ENCODE data around the gene AP1B1.
"Not testable (repeated sequence)": the region's sequence is repeated elsewhere in the genome, so short reads cannot be mapped to it uniquely, and the experiment has no call there.

The AP1B1 gene

DNA sequence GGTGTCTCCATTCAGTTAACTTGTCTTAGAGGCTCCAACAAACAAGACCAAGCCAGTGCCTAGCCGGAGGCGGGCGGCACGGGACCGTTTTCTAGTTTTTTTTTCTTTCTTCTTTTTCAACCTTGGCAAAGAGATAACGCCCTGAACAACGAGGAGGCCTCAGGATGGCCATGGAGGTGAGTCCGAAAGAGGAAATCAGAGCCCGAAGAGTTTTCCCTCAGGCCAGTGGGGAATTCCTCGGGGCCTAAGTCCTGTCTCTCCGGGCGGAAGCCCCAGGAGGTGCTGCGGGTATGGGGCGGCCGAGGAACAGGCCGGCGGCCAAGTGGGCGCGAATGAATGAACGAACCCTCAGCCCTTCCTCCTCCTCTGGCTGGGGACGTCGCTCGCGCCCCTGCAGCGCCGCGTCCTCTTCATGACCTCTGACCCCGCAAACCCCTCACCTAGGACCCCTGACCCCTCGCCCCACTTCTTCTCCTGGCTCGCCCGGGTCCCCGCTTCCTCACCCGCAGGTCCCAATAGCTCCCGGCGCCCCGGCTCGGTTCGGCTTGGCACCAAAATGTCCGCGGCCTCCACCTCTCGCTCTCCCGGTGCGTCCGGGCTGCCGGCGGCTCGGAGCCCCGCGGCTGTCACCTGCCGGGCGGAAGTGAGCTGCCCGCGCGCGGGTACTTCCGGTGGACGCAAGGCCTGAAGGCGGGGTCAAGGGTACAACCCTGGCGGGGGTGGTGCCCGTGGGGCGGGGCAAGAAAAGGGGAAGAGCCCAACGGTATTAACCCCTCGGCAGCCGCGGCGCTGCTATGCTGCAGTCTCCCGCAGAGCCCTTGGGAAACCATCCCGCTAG, at the start of gene AP1B1:
Gene AP1B1 (minus strand): TSS at position 650 of the 838 bp plus-strand sequence. CDS start 21,327 bp downstream, outside the sequence.
- peak; percentile 91 for DNase-seq

DNA sequence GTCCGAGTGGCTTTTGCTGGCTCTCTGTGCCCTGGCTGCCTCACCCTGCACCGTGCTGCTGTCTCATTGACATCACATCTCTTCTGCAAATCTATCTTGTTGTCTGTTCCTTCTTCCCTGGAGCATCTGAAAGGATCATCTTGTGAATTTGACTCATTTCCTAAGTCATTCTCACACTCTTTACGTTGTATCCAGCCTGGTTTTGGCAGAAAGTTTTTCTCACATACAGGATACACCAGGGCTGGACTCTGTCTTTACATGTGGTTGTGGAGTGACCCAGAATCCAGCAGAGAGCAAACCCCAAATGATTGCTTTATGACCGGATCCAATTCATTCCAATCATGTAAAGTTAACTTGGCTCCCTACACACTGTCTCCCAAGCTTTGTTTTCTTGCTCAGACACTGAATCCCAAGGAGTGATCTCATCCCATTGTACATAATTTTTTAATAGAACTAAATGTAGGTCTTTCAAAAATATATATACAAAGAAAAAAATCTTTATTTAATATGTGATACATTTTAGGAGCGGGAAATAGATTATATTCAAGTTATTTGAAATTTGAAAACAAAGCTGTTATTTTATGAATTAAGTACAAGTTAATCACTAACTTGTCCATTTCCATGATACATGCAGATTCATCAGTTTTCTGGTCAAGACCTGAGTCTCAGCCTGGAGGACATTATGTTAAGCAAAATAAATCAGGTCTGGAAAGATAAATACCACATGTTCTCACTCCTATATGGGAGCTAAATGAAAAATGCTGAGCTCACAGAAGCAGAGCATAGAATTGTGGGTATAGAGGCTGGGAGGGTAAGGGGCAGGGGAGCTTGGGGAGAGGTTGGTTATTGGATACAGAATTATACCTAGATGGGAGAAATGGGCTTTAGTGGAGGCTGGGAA, 47.1 kb upstream of the AP1B1 start:
- no peak for DNase-seq

DNA sequence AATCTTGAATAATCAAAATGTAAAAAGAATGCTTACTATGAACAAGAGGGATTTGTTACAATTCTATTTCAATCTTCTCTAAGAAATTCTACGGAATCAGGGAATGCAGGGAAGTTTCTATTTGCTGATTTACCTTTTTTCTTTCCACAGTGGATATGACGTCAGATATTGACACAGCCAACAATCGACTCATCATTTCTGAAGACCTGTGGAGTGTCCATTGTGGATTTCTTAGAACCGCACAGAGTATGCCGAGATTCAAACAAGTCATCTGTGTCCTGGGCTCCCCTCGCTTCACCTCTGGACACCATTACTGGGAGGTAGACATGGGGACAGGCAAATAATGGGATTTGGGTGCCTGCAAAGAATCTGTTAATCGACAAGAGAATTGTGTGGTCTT, 45.9 kb upstream of the AP1B1 start:
- no peak for DNase-seq

DNA sequence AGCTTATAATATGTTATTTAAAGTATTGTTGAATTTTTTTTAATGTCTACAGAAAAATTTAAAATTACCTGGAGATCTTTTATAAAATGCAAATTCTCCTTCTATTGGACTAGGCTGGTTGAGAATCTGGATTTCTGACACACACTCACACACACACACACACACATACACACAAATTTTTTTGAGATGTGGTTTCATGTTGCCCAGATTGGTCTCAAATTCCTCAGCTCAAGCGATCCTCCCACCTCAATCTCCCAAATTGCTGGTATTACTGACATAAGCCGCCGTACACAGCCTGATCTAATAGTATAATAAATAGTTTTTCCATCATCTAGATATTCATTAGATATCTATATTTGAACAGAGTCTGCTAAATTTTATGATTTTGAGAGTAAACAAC, 45.5 kb upstream of the AP1B1 start:
- DNase-seq: no peak

DNA sequence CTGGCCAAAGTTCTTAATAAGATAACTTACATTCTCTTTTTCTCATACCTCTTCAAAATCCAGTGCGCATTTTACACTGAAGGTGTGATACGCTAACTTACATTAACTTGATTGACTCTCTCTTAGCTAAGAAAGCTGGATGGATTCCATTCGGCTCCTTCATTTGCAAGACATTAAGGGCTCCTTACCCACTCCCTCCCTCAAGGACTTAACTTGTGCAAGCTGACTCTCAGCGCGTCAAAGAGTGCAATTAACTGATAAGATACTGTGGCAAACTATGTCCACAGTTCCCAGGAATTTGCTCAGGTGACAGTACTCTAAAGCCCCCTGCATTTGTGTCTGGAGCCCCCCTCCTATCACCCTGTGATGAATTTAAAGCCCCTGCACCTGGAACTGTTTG, 43.6 kb upstream of the AP1B1 start:
- DNase-seq: no peak

- no peak for DNase-seq
Measured at GRCh38 chr22:29427176-29427760, 38.9 kb upstream of the AP1B1 start.

GRCh38 chr22:29426476-29426875, 38.1 kb upstream of the AP1B1 start:
- no peak for DNase-seq

DNA sequence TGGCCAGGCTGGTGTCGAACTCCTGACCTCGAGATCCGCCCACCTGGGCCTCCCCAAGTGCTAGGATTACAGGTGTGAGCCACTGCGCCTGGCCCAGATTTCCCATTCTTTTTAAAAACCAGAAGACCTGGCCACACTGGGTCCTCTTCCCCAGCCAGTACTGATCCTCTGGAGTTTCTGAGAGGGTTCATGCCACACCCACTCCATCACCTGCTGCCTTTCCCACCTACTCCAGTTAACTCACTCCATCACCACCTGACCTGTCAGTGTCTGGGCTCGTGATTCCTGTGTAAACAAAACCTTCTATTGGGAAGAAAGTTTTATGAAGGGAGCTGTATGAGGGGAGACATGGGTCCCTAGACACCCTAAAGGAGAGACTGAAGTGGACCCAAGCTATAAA, 30.3 kb upstream of the AP1B1 start:
- DNase-seq: not testable (repeated sequence)

- peak; percentile 47 for DNase-seq
Measured at GRCh38 chr22:29414951-29415591, 26.7 kb upstream of the AP1B1 start.

- not testable (repeated sequence) for DNase-seq
Measured at GRCh38 chr22:29412772-29413171, 24.4 kb upstream of the AP1B1 start.

DNA sequence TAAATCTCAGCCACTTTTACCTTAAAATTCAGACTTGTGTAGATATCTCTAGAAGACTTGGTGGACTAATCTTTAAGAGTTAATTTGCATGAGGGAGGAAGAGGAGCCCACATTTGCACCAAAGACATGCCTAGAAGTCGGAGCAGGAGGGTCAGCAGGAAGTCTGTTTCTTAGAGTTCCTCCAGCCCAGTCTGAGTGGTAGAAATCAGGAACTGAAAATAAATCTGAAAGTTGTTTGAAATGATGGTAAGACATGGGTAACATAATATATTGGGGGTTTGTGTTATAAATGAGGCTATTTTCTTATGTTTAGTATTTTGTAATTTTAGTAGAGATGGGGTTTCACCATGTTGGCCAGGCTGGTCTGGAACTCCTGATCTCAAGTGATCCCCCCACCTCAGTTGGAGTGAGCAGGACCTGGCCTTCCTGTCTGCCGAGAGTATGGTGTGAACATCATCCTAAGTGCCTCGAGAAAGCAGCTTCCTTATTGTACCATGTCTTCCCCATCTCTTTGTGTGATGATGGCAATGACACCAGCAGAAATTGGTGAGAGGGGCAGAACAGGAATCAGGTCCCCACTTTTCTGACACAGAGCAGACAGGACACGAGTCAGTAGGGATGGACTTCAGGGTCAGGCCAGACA, 23.3 kb upstream of the AP1B1 start:
- DNase-seq: not testable (repeated sequence)

DNA sequence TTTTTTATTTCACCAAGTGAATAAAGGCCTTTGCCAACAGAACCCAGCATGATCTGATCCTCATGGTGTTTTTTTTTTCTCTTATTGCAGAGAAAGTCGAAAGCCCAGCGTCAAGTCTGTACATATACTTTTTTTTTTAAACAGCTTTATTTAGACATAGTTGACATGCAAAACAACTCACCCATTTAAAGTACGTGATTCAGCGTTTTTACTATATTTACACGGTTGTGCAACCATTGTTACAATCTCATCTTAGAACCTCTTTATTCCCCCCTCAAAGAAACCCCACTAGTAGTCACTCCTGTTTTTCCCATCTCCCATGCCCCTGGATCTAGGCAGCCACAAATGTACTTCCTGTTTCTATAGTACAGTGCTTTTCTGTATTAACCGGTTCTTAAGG, 20.6 kb upstream of the AP1B1 start:
- DNase-seq: no peak

GRCh38 chr22:29401538-29401937, 13.2 kb upstream of the AP1B1 start:
- not testable (repeated sequence) for DNase-seq

GRCh38 chr22:29400576-29400975, 12.2 kb upstream of the AP1B1 start:
- no peak for DNase-seq

GRCh38 chr22:29397791-29398190, 9.4 kb upstream of the AP1B1 start:
- DNase-seq: no peak

- DNase-seq: no peak
Measured at GRCh38 chr22:29396126-29396525, 7.8 kb upstream of the AP1B1 start.

GRCh38 chr22:29394931-29395581, 6.7 kb upstream of the AP1B1 start:
- peak; percentile 61 for DNase-seq

DNA sequence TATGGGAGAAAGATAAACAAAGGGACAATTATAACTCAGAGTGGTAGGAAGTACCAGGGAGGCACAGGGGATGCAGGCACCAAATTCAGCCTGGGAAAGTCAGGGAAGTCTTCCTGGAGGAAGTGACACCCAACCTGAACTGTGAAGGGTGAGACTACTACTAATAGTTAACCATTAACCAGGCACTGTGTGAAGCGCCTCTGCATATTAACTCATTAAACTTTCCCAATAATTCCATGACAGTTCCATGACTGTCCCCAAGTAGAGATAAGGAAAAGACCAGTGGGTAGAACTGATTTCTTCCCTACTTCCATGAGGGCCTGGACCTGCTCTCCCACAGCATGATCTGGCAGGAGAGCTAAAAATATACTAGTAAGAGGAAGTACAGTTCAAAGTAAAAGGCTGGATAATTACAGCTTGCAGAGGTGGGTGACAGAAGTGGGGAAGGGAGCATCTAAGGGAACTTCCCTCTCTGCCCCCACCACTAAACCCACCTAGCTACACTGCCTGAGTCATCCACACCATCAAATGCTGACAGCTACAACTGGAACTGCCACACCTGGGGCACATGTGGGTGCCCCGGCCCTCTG, 4.7 kb upstream of the AP1B1 start:
- no peak for DNase-seq

DNA sequence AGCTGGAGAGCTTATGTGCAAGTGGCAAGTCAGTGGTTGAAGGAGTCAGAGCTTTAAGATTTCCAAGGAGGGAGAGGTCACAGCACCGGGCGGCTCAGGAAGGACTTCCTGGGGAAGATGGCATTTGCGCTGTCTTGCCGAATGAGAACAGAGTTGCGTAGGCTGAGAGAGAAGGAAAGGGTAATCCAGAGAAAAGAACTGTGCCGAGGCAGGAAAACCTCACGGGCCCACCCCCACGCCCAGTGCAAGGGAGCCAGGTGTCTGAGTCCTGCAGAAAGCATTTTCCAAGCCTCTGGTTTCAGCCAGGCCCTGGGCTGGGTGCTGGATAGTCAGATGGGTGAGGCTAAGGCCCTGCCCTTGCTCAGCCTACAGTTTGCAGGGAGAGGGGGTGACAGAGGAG, 3.2 kb upstream of the AP1B1 start:
- no peak for DNase-seq

GRCh38 chr22:29390270-29390669, 1.9 kb upstream of the AP1B1 start:
- DNase-seq: no peak

GRCh38 chr22:29388759-29389090, 355 bp upstream of the AP1B1 start:
- no peak for DNase-seq

DNA sequence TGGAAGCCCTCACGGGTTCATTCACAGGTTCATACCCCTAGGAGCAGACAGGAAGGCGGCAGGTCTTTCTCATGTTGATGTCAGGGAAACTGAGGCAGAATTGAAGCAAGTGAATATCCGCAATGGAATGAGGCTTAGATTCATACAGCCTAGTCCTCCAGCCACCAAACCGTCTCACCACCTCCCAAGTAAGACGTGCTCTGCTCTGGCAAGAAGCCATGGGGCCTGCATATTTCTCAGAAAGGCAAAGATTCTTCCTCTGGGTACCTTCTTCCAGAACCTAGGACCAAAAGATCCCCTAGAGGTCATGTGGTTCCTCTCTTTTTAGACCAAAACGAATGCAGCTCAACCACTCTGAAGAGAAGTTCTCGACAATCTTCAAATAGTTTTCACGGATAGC, 1.7 kb downstream of the AP1B1 start:
- DNase-seq: no peak

Measured in activated T-cell treated with anti-CD3 and anti-CD28 coated beads, Interleukin-2, amount 50 U/mL, for 1 hour (primary cell).